Naive thymus-derived CD4-positive, alpha-beta T cell (primary cell): Measurements from ENCODE around the gene IL1RL2. TPM values are rescaled to one million over a fixed set of nuclear protein-coding genes. Genes with fewer than 3 reads are reported as not detected.

ENCODE experiments used
- ATAC-seq: fragments of 150-1000 bp; cut with Tn5 transposase; 2 replicates; pipeline ENCODE4 v1.10.0; 2021; ENCODE audit warnings: mild to moderate bottlenecking, moderate library complexity
- CTCF ChIA-PET: fragments of 350-600 bp; sonication (Branson Sonifier 250); formaldehyde crosslinking; loops from one replicate; lab custom pipeline; 2021; ENCODE audit warnings: antibody characterized with exemption; lab: Charles Lee
- POLR2A ChIA-PET: fragments of 350-600 bp; sonication (Branson Sonifier 250); formaldehyde crosslinking; loops from one replicate; lab custom pipeline; 2021; ENCODE audit warnings: antibody characterized with exemption, inconsistent platforms; lab: Charles Lee
- DNase-seq, 9 donors: peaks; one replicate each; pipeline versions ENCODE4 v3.0.0 to v3.0.0-alpha.2; 2020 to 2022; ENCODE audit warnings: mixed read lengths in 1 of 9
- H3K27ac ChIP-seq: one replicate; pipeline ENCODE4 v1.7.0; 2013; ENCODE audit warnings: mild to moderate bottlenecking, low read depth, low read length, moderate library complexity
- H3K27me3 ChIP-seq, 2 donors: one replicate each; pipeline ENCODE4 v1.7.0; 2013; ENCODE audit warnings: low read length in 2 of 2, mild to moderate bottlenecking in 2 of 2, moderate library complexity in 2 of 2; ENCODE audit not compliant: control insufficient read depth in 2 of 2, insufficient read depth in 2 of 2
- H3K36me3 ChIP-seq, 3 experiments: 1 replicate in 2 of 3; 2 replicates in 1 of 3; pipeline ENCODE4 v1.7.0; 2013; ENCODE audit warnings: low read length in 3 of 3, mild to moderate bottlenecking in 3 of 3, moderate library complexity in 1 of 3; ENCODE audit not compliant: insufficient read depth in 3 of 3, control insufficient read depth in 2 of 3
- H3K4me1 ChIP-seq, 2 donors: one replicate each; pipeline ENCODE4 v1.7.0; 2013; ENCODE audit warnings: low read length in 2 of 2, mild to moderate bottlenecking in 2 of 2, moderate library complexity in 1 of 2; ENCODE audit not compliant: control insufficient read depth in 2 of 2, insufficient read depth in 2 of 2
- H3K4me3 ChIP-seq: 2 replicates; pipeline ENCODE4 v1.7.0; 2013; ENCODE audit warnings: mild to moderate bottlenecking, low read length
- H3K9me3 ChIP-seq, 3 experiments: 1 replicate in 2 of 3; 2 replicates in 1 of 3; pipeline ENCODE4 v1.7.0; 2013; ENCODE audit warnings: low read length in 3 of 3; ENCODE audit not compliant: control insufficient read depth in 2 of 3
- H3K27ac Mint-ChIP-seq, 9 donors: one replicate each; pipeline ENCODE4 v1.8.0; 2020 to 2022; ENCODE audit warnings: mixed read lengths in 9 of 9, mild to moderate bottlenecking in 8 of 9, moderate library complexity in 5 of 9, inconsistent platforms in 2 of 9
- H3K27me3 Mint-ChIP-seq, 5 donors: one replicate each; pipeline ENCODE4 v1.8.0; 2021 to 2022; ENCODE audit warnings: mixed read lengths in 5 of 5, mild to moderate bottlenecking in 1 of 5
- H3K36me3 Mint-ChIP-seq, 5 donors: one replicate each; pipeline ENCODE4 v1.8.0; 2020 to 2022; ENCODE audit warnings: mixed read lengths in 5 of 5, mild to moderate bottlenecking in 3 of 5, inconsistent platforms in 1 of 5
- H3K4me1 Mint-ChIP-seq, 7 donors: one replicate each; pipeline ENCODE4 v1.8.0; 2020 to 2022; ENCODE audit warnings: mixed read lengths in 7 of 7, mild to moderate bottlenecking in 3 of 7, inconsistent platforms in 1 of 7
- H3K4me3 Mint-ChIP-seq, 10 donors: one replicate each; pipeline ENCODE4 v1.8.0; 2020 to 2022; ENCODE audit warnings: mild to moderate bottlenecking in 10 of 10, mixed read lengths in 10 of 10, moderate library complexity in 6 of 10, inconsistent platforms in 2 of 10
- H3K9me3 Mint-ChIP-seq, 11 donors: one replicate each; pipeline ENCODE4 v1.8.0; 2020 to 2022; ENCODE audit warnings: mixed read lengths in 11 of 11, mild to moderate bottlenecking in 4 of 11, inconsistent platforms in 1 of 11, moderate library complexity in 1 of 11
- intact Hi-C, 2 donors: fragments of 100-400 bp; cut with micrococcal nuclease; formaldehyde crosslinking; loops; one replicate each; pipeline ENCODE4 v1.15.1; 2023
- polyA plus RNA-seq, 2 donors: library from polyadenylated mRNA; unstranded; fragments of 300-500 nt; fragmentation: Illumina TruSeq; gene quantifications; one replicate each; pipeline ENCODE4 v1.2.3, GENCODE V29; 2021
- total RNA-seq, 6 experiments: library from RNA in 5 of 6; stranded (reverse) in 5 of 6; gene quantifications; 1 replicate in 5 of 6; 2 replicates in 1 of 6; pipeline ENCODE4 v1.2.3 and lab custom pipeline; 2021 to 2026

Gene IL1RL2
- total RNA-seq = under 1 TPM in 2 of 5 experiments, not detected in 3; 0.15 to 0.21 TPM
- polyA plus RNA-seq = not detected
- total RNA-seq (lab: John Stamatoyannopoulos, UW) = not detected

DNA sequence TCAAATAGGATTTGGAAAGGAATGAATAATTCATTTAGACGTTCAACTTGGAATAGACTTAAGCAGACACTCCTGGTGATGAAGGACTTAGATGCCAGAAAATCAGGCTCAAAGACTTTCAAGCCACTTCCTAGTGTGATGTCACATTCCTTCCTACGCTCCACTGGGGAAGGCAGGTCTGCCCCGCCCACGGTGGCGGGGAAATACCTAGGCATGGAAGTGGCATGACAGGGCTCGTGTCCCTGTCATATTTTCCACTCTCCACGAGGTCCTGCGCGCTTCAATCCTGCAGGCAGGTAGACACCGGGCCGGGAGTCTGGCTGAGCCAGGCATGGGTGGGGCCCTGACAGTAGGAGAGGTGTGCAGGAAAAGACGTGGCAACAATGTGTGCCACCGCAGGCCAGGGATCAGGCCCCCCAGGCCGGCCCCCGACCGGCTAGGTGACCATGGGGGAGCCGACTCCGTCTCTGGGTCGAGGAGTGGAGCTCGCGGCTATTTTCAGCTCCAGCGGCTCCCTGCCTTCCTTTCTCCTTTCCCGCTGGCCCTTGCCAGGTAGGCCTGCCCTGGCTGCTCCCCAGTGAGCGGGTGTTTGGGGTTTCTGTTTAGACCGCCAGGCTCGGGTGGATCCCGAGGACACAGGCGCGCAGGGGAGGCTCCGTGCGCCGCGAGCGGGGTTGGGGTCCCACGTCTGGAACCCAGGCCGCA, at the start of gene IL1RL2:
Gene IL1RL2, plus strand, starts transcription at position 233 of the 705 bp plus-strand sequence. CDS start 845 bp downstream, outside the sequence.
- Histone ChIP-seq H3K27ac (no peak within 1 kb of the TSS), H3K4me3 (peak within 1 kb of the TSS; percentile 54), H3K27me3 (no peaks in the 10 kb centered on the region), H3K4me1 (no peaks in the 10 kb centered on the region), H3K36me3 (no peaks in the 10 kb centered on the region), H3K9me3 (no peaks in the 10 kb centered on the region)
- no peak for DNase-seq
- Mint-ChIP-seq H3K27ac (peak within 1 kb of the TSS in 2 of 9 donors; percentile 26 to 65), H3K9me3 (no peaks in the 10 kb centered on the region), H3K4me3 (peak within 1 kb of the TSS; percentile 75 to 89 (median 87)), H3K36me3 (peaks cover 0 to 4% (median 0%) of the 10 kb centered on the region in 5 donors), H3K27me3 (peaks cover 11 to 38% (median 17%) of the 10 kb centered on the region in 5 donors), H3K4me1 (peaks cover 4 to 22% (median 8%) of the 10 kb centered on the region in 7 donors)
- ChIA-PET POLR2A (no interaction called here), CTCF (interaction anchor here (1.1 to 1.8 kb wide), 2 partner anchors 54 to 167 kb away, joined by 5 to 6 read pairs; no protein-coding TSS in a partner anchor)
- no peak for ATAC-seq
- intact Hi-C loops = loop anchor here (5.0 kb wide), 2 partner anchors 255 to 260 kb away; no protein-coding TSS in a partner anchor

DNA sequence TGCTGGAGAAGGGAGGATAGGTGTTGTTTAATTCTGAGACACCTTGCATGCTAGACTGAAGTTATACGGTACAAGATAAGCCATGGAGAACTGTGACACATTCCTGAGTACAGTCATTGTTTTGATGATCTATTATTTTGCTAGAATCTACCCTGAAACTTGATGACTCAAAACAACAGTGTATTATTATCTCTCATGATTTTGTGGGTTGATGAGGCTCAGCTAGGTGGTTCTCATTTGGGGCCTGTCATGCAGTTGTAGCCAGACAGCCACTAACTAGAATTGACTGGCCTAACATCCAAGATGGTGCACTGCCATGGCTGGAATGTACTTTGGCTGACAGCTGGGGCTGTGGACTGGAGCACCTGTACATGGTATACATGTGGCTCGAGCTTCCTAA, 49.7 kb upstream of the IL1RL2 start:
- H3K4me3 ChIP-seq = no peak overlapping the region
- peaks cover 0 to 5% of the 10 kb centered on the region in 2 donors for H3K4me1 ChIP-seq
- no peaks in the 10 kb centered on the region for H3K27me3 ChIP-seq
- no peaks in the 10 kb centered on the region for H3K36me3 ChIP-seq
- H3K4me3 Mint-ChIP-seq = no peak overlapping the region
- H3K9me3 Mint-ChIP-seq = peaks cover 0 to 19% (median 3%) of the 10 kb centered on the region in 11 donors
- peaks cover 15 to 26% (median 19%) of the 10 kb centered on the region in 5 donors for H3K27me3 Mint-ChIP-seq
- CTCF ChIA-PET = no interaction called here
- POLR2A ChIA-PET = no interaction called here
- peaks cover 5 to 18% (median 8%) of the 10 kb centered on the region in 7 donors for H3K4me1 Mint-ChIP-seq
- no peak for ATAC-seq
- peaks cover 0 to 8% (median 4%) of the 10 kb centered on the region in 5 donors for H3K36me3 Mint-ChIP-seq
- intact Hi-C loops = no loop called here
- H3K27ac Mint-ChIP-seq = no peak overlapping the region
- peak in 1 of 9 donors; percentile 27 for DNase-seq
- no peak overlapping the region for H3K27ac ChIP-seq
- H3K9me3 ChIP-seq = no peaks in the 10 kb centered on the region

DNA sequence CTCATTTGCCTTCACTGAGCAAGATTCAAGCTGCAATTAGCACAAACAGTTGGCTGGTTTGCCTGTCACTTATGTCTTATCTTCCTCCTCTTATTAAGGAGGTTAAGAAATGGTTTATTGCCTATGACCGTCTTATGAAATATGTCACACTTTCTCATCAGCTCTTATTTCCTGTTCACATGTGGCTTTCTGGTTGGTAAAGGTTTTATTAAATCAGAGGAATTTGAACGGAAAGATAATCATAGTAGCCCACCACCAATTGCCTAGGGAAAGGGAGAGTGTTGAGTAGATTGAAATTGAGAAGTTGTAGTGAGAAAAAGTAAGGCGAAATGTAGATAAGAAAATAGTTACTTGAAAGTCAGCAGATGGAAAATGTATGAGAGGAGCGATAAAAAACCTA, 48.5 kb upstream of the IL1RL2 start:
- Histone ChIP-seq H3K9me3 (no peaks in the 10 kb centered on the region), H3K4me3 (no peak overlapping the region), H3K27me3 (no peaks in the 10 kb centered on the region), H3K27ac (no peak overlapping the region), H3K36me3 (no peaks in the 10 kb centered on the region), H3K4me1 (peaks cover 4 to 5% of the 10 kb centered on the region in 2 donors)
- no peak overlapping the region for H3K4me3 Mint-ChIP-seq
- peak; percentile 46 for ATAC-seq
- intact Hi-C loops = no loop called here
- no peak for DNase-seq
- H3K36me3 Mint-ChIP-seq = peaks cover 0 to 13% (median 6%) of the 10 kb centered on the region in 5 donors
- peaks cover 22 to 34% (median 27%) of the 10 kb centered on the region in 5 donors for H3K27me3 Mint-ChIP-seq
- peaks cover 5 to 25% (median 15%) of the 10 kb centered on the region in 7 donors for H3K4me1 Mint-ChIP-seq
- POLR2A ChIA-PET = no interaction called here
- H3K9me3 Mint-ChIP-seq = peaks cover 0 to 17% (median 4%) of the 10 kb centered on the region in 11 donors
- H3K27ac Mint-ChIP-seq = no peak overlapping the region
- CTCF ChIA-PET = no interaction called here

GRCh38 chr2:102139851-102140250, 47.0 kb upstream of the IL1RL2 start:
- ATAC-seq (no peak), DNase-seq (no peak)
- Mint-ChIP-seq H3K4me1 (peaks cover 5 to 25% (median 15%) of the 10 kb centered on the region in 7 donors), H3K36me3 (peaks cover 3 to 14% (median 6%) of the 10 kb centered on the region in 5 donors), H3K27ac (no peak overlapping the region), H3K27me3 (peaks cover 22 to 48% (median 35%) of the 10 kb centered on the region in 5 donors), H3K9me3 (peaks cover 0 to 27% (median 11%) of the 10 kb centered on the region in 11 donors), H3K4me3 (no peak overlapping the region)
- no peak overlapping the region for H3K4me3 ChIP-seq
- H3K27me3 ChIP-seq = no peaks in the 10 kb centered on the region
- H3K4me1 ChIP-seq = peaks cover 4 to 5% of the 10 kb centered on the region in 2 donors
- H3K27ac ChIP-seq = no peak overlapping the region
- POLR2A ChIA-PET = no interaction called here
- intact Hi-C loops = no loop called here
- peaks cover 0 to 5% (median 0%) of the 10 kb centered on the region in 3 experiments for H3K9me3 ChIP-seq
- no peaks in the 10 kb centered on the region for H3K36me3 ChIP-seq
- CTCF ChIA-PET = interaction anchor here (0.8 kb wide), 1 partner anchor 120 kb away, joined by 4 read pairs; no protein-coding TSS in a partner anchor

DNA sequence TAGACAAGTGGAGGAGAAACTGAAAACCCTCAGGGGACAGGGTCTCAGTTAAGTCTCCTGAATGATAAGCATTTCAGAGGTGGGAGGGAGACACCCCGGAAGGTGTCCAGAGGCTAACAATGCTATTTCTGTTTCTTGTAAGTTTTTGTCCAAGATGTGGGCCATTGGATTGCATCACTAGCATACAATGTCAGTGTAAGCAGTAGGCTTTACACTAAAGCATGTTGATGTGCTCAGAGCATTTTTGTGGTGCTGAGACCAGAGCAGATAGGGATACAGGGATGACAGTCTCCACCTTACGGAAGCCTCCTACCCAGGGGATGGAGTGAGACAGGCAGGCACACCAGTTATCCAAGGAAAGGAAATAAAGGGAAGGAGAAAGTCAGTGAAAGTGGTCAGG, 46.4 kb upstream of the IL1RL2 start:
- peaks cover 25 to 53% (median 40%) of the 10 kb centered on the region in 5 donors for H3K27me3 Mint-ChIP-seq
- DNase-seq = no peak
- Histone ChIP-seq H3K27ac (no peak overlapping the region), H3K4me3 (no peak overlapping the region), H3K36me3 (no peaks in the 10 kb centered on the region), H3K27me3 (no peaks in the 10 kb centered on the region), H3K9me3 (peaks cover 0 to 8% (median 0%) of the 10 kb centered on the region in 3 experiments), H3K4me1 (peaks cover 4 to 5% of the 10 kb centered on the region in 2 donors)
- peak overlapping the region in 1 of 9 donors; percentile 2 for H3K27ac Mint-ChIP-seq
- H3K4me1 Mint-ChIP-seq = peaks cover 5 to 25% (median 15%) of the 10 kb centered on the region in 7 donors
- H3K36me3 Mint-ChIP-seq = peaks cover 6 to 18% (median 9%) of the 10 kb centered on the region in 5 donors
- peaks cover 0 to 32% (median 16%) of the 10 kb centered on the region in 11 donors for H3K9me3 Mint-ChIP-seq
- ChIA-PET POLR2A (no interaction called here), CTCF (interaction anchor here (0.8 kb wide), 1 partner anchor 120 kb away, joined by 4 read pairs; no protein-coding TSS in a partner anchor)
- ATAC-seq = no peak
- peak overlapping the region in 4 of 10 donors; percentile 8 to 61 (median 53) for H3K4me3 Mint-ChIP-seq
- intact Hi-C loops = no loop called here

- Mint-ChIP-seq H3K36me3 (peaks cover 7 to 22% (median 11%) of the 10 kb centered on the region in 5 donors), H3K4me3 (peak overlapping the region in 8 of 10 donors; percentile 8 to 67 (median 50)), H3K4me1 (peaks cover 5 to 25% (median 15%) of the 10 kb centered on the region in 7 donors), H3K9me3 (peaks cover 0 to 39% (median 24%) of the 10 kb centered on the region in 11 donors), H3K27me3 (peaks cover 28 to 56% (median 40%) of the 10 kb centered on the region in 5 donors), H3K27ac (no peak overlapping the region)
- DNase-seq = no peak
- CTCF ChIA-PET = no interaction called here
- Histone ChIP-seq H3K36me3 (no peaks in the 10 kb centered on the region), H3K4me3 (no peak overlapping the region), H3K27me3 (no peaks in the 10 kb centered on the region), H3K27ac (no peak overlapping the region), H3K4me1 (peaks cover 4 to 5% of the 10 kb centered on the region in 2 donors), H3K9me3 (peaks cover 0 to 15% (median 0%) of the 10 kb centered on the region in 3 experiments)
- ATAC-seq = no peak
- POLR2A ChIA-PET = no interaction called here
- intact Hi-C loops = no loop called here
These were observed 45.5 kb upstream of the IL1RL2 start for GRCh38 chr2:102141011-102141943.
